ENCODE measurements around the gene CYTIP.
"Not testable (repeated sequence)": the region's sequence is repeated elsewhere in the genome, so short reads cannot be mapped to it uniquely, and the experiment has no call there.

CYTIP gene

DNA sequence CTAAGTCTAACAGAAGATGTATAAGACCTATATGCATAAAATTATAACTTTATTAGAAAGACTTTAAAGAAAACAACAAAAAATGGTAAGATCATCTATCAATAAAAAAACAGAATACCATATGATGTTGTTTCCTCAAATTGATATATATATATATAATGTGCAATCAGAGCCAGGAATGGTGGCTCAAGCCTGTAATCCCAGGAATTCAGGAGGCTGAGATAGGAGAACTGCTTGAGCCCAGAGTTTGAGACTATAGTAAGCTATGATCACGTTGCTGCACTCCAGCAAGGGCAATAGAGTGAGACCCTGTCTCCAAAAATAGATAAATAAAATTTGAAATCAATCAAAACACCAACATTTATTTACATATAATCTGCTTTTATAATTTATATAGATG is 19.5 kb downstream of the CYTIP start:
- DNase-seq (ENCODE audit: low spot score): no peak

DNA sequence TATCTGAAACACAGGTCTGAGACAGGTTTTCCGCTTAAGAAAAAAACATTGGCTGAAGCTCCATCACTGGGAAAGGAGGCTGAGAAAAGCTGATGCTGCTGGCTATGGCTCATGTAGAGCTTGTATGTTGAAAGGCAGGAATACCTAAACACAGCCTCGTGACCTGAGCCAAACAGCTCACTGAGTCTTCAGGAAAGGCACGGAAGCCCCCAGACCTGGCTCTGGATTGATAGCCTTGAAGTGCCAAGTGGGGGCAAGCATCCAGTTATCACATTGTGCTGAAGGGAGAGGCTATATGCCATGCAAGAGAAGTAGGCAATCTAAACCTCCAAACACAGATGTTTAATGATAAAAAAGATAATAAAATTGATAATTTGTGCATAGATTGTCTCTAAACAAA is 21.9 kb downstream of the CYTIP start:
- no peak for DNase-seq (ENCODE audit: low spot score)

DNA sequence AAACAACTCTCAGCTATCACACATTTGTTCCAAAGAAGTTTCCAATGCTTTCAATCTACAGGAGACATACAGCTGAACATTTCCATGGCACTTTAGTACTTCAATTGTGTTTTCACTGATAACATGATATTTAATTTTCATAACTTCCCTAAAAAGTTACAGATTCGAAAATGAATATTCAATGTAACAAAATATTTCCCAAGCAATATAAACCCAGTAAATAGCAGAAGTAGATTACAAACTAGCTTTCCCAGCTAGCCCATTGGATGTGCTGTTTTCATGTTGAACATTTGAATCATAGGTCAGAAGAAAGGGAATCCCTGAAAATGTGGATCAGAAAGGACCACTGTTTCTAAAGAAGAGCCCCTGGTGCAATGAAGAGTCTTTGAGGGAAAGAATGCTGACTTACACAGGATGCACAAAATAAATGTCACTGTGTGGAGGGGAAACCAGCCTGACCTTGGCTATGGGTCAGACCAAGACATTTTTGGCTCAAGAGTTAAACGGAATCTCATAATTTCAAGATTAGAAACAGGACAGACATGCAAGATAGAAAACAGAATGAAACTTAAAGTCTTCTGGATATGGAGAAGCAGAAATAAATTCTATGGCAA is 22.5 kb downstream of the CYTIP start:
- no peak for DNase-seq (ENCODE audit: low spot score)

DNA sequence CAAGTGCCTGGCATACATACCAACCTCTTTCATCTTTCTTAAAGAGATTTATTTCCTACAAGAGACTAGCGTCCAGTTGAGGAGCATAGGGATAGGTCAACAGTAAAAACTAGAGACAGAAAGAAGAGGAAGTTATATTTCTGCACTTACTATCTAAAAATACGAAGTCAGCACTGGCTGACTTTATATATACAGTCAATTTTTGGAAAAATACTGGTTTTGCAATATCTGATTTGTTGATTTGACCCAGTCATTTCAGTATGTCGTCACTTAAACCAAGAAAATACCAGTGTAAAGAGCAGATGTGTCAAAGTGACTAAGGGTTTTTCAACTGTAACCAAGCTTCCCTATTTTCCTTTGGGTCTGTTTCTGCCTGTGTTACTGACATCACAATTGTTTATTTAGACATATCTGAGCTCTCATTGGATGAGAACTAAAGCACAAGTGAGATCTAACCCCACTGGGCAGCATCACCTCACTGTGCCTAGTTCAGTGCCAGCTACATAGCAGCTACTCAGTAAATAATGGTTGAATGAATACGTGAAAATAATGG is 23.0 kb downstream of the CYTIP start:
- DNase-seq (ENCODE audit: low spot score): no peak

DNA sequence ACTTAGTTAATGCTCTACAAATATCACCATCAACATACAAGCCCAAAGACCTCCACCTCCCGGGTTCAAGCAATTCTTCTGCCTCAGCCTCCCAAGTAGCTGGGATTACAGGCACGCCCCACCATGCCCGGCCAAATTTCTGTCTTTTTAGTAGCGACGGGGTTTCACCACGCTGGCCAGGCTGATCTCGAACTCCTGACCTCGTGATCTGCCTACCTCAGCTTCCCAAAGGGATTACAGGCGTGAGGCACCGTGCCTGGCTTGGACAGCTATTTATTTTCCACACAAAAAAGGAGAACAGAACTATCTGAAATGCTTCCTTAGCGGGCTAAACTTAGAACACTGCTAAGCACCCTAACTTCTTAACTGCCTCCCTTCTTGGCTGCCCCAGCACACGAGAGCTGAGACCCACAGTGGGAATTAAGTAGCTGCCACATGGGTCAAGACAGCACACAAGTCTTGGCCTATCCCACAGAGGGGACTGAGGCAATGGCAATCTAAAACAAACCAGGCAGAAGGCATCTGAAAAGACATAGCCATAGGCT is 24.8 kb downstream of the CYTIP start:
- no peak for DNase-seq (ENCODE audit: low spot score)

DNA sequence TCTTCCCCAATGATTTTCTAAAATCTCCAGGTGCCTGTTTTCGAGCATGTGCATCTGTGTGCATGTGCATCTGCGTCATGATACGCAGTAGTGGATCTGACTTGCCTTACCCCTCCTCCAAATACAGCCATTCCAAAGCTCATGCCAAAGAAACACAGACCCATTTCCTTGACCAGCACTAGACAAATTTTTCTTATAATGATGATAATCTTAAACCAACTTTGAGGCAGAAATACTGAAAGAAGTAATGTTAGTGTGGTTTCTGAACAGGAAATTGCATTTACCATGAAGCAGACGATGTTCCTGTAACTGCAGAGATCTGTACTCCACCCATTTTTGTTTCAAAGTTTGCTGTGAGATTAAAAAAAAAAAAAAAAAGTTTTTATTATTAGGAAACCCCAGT is 25.6 kb downstream of the CYTIP start:
- no peak for DNase-seq (ENCODE audit: low spot score)

DNA sequence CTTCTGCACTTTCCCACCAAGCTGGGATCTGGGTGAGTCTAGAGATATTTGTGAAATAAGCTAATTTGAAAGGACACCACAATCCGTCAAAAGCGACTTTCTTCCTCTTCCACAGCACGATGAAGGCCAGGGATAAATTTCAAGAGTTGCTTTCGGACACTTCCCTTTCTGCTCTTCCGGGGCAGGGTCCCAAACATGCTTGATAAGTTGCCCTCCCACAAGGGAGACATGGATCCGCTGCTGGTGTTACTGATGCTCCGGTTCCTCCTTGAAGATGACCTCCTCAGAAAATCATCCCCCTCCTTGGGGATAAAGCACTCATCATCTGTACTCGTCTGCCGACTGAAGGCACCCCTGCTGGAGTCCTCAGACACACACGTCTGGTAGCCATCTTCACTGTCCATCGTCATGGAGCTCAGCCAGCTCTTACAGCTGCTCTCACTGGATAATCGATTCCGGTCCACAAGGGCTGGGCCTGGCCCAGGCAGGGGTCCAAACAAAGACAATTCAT is 28.2 kb downstream of the CYTIP start:
- no peak for DNase-seq (ENCODE audit: low spot score)

DNA sequence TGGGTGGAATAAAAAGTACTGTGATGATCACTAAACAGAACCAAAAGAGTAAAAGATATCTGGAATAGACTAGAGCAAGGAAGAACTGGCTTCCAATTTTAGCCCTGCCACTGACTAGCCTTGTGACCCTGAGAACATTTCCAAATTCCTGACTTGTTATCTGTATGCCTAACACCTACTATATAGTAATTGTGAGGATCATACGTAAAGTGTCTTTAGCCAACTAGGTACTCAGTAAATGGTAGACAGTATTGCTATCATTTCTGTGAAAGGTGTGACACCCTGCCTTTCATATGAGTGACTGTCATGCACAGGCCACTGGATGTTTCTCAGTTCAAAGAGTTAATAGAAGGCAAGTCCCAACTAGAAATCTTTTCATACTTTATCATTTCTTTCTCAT is 29.8 kb downstream of the CYTIP start:
- DNase-seq (ENCODE audit: low spot score): no peak

DNA sequence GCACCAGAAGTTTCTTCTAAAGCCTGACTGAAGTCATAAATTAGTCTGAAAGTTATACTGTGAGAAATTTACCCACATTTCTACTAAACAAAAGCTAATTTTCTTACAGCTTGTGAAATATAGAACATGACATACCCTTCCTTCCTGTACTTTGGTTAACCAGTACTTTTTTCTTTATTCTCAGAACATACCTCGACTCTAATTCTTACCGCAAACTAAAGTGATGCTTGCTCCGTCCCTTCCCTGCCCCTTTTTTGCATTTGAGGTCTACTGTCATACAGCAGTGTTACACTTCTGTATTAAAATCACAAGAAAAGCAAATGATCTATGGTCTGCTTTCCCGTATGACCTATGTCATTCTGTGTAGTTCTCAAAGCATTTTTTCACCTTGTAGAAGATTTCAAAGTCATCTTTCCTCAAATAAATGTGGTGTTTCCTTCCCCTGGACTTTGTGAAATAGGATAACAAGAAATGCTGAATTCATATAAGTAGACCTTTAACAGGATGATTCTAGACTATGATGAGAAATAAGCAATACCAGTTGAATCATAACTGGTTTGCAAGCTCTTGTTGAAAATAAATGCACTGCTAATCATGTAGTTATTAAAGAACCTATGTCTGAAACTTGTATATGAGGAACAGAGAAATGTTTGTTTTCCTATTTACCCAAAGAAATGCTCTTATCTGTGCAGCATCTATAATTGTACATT is 30.4 kb downstream of the CYTIP start:
- DNase-seq (ENCODE audit: low spot score): no peak

DNA sequence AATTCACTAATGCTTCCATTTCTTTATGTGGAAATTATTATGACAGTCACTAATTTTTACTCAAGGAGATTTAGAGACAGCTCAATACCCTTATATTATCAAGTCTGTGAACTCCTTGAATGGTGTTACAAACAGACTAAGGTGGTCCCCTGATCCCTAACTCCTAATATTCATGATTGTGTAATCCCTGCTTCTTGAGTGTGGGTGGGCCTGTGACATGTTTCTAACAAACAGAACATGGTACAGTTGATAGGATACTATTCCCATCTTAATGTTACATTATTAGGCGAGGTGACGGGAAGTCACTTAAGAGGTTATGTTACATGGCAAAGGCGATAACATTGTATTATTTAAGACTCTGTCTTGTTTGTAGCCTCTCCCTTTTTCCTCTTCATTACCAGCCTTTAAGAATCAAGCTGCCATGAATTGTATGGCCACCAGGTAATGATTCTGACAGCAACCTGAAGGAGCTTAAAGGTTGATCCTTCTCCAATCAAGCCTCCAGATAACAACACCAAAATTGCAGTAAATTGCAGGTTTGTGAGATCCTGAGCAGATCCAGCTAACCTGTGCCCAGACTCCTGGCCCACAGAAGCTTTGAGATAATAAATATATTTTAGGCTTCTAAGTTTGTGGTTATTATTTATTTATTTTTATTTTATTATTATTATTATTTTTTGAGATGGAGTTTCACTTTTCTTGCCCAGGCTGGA is 32.1 kb downstream of the CYTIP start:
- DNase-seq (ENCODE audit: low spot score): no peak

DNA sequence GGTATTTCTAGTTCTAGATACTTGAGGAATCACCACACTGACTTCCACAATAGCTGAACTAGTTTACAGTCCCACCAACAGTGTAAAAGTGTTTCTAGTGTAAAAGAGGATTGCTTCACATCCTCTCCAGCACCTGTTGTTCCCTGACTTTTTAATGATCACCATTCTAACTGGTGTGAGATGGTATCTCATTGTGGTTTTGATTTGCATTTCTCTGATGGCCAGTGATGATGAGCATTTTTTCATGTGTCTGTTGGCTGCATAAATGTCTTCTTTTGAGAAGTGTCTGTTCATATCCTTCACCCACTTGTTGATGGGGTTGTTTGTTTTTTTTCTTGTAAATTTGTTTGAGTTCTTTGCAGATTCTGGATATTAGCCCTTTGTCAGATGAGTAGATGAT is 38.5 kb downstream of the CYTIP start:
- DNase-seq (ENCODE audit: low spot score): not testable (repeated sequence)

DNA sequence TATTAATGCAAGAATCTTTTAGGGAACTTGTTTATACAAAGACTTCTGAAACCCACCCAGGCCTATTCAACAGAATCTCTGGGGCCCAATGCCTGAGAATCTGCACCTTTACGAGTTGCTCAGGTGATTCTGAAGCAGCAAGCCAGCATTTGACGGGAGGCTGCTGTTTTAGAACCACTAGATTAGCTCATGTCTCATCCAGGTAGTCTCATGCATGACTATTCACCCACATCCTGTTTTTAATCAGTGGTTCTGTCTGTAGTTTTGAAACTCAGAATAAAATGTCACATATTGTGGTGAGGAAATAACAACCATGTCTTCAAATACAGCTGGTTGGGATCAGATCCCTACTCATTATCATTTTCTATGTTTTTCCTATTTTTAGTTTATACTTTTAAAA is 39.5 kb downstream of the CYTIP start:
- DNase-seq (ENCODE audit: low spot score): peak; percentile 14

DNA sequence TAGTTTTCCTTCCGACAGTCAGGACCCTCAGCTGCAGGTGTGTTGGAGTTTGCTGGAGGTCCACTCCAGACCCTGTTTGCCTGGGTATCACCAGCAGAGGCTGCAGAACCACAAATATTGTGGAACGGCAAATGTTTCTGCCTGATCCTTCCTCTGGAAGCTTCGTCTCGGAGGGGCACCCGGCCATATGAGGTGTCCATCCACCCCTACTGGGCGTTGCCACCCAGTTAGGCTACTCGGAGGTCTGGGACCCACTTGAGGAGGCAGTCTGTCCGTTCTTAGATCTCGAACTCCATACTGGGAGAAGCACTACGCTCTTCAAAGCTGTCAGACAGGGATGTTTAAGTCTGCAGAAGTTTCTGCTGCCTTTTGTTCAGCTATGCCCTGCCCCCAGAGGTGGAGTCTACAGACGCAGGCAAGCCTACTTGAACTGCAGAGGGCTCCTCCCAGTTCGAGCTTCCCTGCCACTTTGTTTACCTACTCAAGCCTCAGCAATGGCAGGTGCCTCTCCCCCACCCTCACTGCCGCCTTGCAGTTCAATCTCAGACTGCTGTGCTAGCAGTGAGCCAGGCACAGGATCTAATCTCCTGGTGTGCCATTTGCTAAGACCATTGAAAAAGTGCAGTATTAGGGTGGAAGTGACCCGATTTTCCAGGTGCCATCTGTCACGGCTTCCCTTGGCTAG is 40.9 kb downstream of the CYTIP start:
- DNase-seq (ENCODE audit: low spot score): not testable (repeated sequence)

DNA sequence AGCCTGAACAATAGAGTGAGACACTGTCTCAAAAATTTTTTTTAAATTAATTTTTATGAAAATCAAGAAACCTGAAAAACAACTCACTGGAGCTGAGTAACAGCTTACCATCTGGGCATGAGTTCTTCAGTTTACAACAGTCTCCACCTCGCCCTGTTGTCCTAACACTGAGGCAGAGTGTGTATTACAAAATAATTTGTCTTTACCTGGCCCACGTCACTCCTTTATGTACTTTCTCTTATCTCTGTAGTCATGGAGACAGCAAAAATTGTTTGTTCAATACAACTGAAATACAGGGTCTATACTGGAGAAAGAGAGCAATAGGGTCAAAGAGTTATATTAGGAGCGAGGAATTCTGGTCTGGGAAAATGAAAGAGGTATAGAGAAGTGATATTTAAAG is 48.1 kb downstream of the CYTIP start:
- no peak for DNase-seq (ENCODE audit: low spot score)

DNA sequence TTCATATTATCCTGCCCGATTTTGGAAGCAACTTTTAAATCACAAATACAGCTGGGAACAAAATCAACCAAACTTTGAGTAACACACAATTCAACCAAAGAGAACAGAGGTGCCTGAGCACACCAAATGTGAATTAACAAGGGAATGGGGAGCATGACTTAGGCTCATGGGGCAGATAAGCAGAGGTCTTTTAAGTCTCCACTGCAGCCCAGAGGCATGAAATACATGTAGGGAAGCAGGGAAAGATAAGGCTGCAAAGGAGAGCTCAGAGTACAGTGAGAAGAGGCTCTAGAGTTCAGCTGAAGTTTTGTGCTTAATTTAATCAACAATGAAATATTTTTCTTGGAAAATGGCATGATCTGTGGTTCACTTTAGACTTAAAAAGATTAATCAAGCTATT is 49.0 kb downstream of the CYTIP start:
- DNase-seq (ENCODE audit: low spot score): no peak

DNA sequence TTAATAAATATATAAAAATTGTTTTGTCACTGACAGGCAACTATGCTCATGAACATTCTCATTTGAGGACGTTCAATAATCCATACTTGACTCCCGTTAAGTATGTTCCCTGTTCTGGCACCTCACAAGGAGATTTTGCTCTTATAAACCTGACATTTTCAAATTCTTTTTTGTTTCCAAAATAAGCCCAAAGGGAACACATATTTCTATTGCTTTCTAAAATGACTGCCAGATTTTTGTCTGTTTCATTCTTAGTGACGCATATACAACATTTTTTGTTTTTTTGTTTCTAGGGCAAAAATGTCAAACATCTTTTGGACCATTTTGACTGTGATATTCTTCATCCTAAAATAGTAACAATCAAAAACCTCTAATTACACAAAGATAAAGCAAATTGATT is 50.5 kb downstream of the CYTIP start:
- no peak for DNase-seq (ENCODE audit: low spot score)

DNA sequence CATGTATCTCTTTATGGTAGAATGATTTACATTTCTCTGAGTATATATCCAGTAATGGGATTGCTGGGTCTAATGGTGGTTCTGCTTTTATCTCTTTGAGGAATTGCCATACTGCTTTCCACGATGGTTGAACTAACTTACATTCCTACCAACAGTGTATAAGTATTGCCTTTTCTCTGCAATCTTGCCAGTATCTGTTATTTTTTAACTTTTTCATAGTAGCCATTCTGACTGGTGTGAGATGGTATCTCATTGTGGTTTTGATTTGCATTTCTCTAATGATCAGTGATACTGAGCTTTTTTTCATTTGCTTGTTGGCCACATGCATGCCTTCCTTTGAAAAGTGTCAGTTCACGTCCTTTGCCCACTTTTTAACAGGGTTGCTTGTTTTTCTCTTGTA is 55.1 kb downstream of the CYTIP start:
- no peak for DNase-seq (ENCODE audit: low spot score)

DNA sequence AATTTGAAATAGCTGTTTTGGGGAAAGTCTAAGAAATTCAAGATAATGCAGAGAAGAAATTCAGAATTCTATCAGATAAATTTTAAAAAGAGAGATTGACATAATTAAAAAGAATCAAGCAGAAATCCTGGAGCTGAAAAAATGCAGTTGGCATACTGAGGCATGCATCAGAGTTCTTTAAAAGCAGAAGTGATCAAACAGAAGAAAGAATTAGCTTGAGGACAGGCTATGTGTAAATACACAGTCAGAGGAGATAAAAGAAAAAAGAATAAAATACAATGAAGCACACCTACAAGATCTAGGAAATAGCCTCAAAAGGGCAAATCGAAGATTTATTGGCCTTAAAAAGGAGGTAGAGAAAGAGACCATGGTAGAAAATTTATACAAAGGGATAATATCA is 57.1 kb downstream of the CYTIP start:
- no peak for DNase-seq (ENCODE audit: low spot score)

DNA sequence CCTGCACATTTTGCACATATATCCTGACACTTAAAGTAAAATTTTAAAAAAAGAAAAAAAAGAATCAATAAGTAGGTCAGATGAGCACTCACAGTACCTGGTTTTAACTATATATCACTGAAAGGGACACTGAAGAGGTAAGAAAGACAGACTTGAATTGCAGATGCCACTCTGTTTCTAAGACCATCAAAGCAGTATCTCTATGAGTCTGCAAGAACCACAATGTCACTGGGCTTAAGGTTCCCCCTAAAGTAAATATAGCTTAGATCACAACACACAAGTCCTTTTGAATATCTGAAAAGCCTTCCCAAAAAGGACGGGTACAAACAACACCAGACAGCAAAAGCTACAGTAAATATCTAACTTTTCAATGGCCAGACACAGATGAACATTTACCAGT is 57.6 kb downstream of the CYTIP start:
- no peak for DNase-seq (ENCODE audit: low spot score)

DNA sequence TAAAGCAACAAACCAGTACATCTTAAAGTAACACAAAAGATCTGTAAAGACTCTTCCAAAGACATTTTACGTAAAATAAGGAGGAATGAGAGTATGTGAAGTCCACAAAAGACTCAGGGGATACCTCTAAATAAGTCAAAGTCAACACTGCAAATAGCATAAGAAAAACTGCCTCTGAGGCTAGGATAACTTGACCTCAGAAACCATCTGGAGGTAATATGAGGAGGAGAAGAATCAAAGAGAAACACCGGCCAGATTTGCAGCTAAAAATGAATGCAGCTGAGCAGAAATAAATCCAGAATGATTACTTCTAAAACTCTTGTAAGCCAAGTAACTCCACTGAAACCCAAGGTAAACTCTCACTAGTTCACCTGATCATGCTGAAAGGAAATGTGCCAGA is 66.0 kb downstream of the CYTIP start:
- DNase-seq (ENCODE audit: low spot score): no peak

DNA sequence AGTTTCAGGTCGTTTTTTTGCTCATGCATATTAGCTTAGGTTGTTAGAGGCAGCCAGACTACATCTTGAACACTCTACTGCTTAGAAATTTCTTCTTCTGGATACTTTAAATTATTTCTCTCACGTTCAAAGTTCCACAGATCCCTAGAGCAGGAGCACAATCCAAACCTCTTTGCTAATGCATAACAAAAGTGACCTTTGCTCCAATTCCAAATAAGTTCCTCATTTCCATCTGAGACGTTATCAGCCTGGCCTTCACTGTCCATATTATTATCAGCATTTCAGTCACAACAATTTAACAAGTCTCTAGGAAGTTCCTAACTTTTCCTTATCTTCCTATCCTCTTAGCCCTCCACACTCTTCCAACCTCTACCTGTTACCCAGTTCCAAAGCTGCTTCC is 67.8 kb downstream of the CYTIP start:
- DNase-seq (ENCODE audit: low spot score): no peak

DNA sequence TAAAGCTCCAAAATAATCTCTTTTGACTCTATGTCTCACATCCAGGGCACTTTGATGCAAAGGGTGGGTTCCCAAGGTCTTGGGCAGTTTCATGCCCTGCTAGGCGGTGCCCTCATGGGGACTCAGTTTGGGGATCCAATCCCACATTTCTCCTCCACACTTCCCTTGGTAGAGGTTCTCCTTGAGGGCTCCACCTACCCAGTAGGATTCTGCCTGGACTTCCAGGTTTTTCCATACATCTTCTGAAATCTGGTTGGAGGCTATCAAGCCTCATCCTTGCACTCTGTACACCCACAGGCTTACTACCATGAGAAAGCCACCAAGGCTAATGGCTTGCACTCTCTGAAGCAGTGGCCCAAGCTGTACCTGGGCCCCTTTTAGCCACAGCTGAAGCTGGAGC is 68.5 kb downstream of the CYTIP start:
- no peak for DNase-seq (ENCODE audit: low spot score)
